Gastroesophageal sphincter (tissue), 4 donors: ENCODE measurements around the gene DNAAF5. TPM values are rescaled to one million over a fixed set of nuclear protein-coding genes. Genes with fewer than 3 reads are reported as not detected.

Experiments used
- ATAC-seq: fragments of 150-250 bp; one replicate; pipeline ENCODE4 v1.9.1; 2016; ENCODE audit warnings: mild to moderate bottlenecking, moderate library complexity
- H3K27ac ChIP-seq, 4 donors: fragments of 200-600 bp; sonication (generic) in 3 of 4; 1 replicate in 3 of 4; 2 replicates in 1 of 4; pipeline ENCODE4 v1.5.1; 2016 to 2019
- H3K27me3 ChIP-seq: fragments of 200-600 bp; sonication (generic); one replicate; pipeline ENCODE4 v1.5.1; 2019
- H3K36me3 ChIP-seq, 2 donors: fragments of 200-600 bp; sonication (generic); one replicate each; pipeline ENCODE4 v1.5.1; 2019; ENCODE audit warnings: control low read depth in 1 of 2
- H3K4me1 ChIP-seq, 3 donors: fragments of 200-600 bp; sonication (generic); 1 replicate in 2 of 3; 2 replicates in 1 of 3; pipeline ENCODE4 v1.5.1; 2016 to 2019; ENCODE audit warnings: control low read depth in 2 of 3
- H3K4me3 ChIP-seq, 2 donors: fragments of 200-600 bp; sonication (generic); one replicate each; pipeline ENCODE4 v1.5.1; 2019; ENCODE audit warnings: mild to moderate bottlenecking in 1 of 2, moderate library complexity in 1 of 2
- H3K9me3 ChIP-seq, 3 donors: fragments of 200-600 bp; sonication (generic); one replicate each; pipeline ENCODE4 v1.5.1; 2017 to 2019; ENCODE audit warnings: control low read depth in 2 of 3
- EP300 ChIP-seq: sonication (generic); formaldehyde crosslinking; IDR thresholded peaks from one replicate; pipeline ENCODE4 v1.6.1; 2017; ENCODE audit warnings: antibody characterized with exemption, mild to moderate bottlenecking
- POLR2A ChIP-seq, 2 donors: fragments of 450-650 bp; IDR thresholded peaks; one replicate each; pipeline ENCODE4 v1.6.1; 2017; ENCODE audit warnings: antibody characterized with exemption in 2 of 2, mild to moderate bottlenecking in 2 of 2, moderate library complexity in 1 of 2
- POLR2AphosphoS5 ChIP-seq: sonication (generic); formaldehyde crosslinking; IDR thresholded peaks from one replicate; pipeline ENCODE4 v1.6.1; 2017; ENCODE audit warnings: antibody characterized with exemption
- WGBS, 2 donors: methylation state at CpG; one replicate each; pipeline ENCODE4 v1.1.5; 2018; ENCODE audit warnings: low coverage in 1 of 2; 5-methylcytosine and 5-hydroxymethylcytosine counted together
- total RNA-seq, 4 donors: library from RNA; depleted of rRNA; stranded (reverse); fragments of >200 nt; gene quantifications; one replicate each; pipeline ENCODE4 v1.1.0, GENCODE V29; 2016
- TF ChIP-seq, protein P1 (sequence below), 4 experiments: fragments of 200-600 bp in 2 of 4; fragments of 450-650 bp in 2 of 4; sonication (generic) in 1 of 4; IDR thresholded peaks; one replicate each; pipeline ENCODE4 v1.5.1; 2017 to 2019; ENCODE audit warnings: antibody characterized with exemption in 4 of 4, mild to moderate bottlenecking in 2 of 4, moderate library complexity in 2 of 4

DNAAF5 gene
- total RNA-seq, 4 donors from 2014 or later, result 17.4 to 36.4 (median 21.7) TPM

- ATAC-seq, result peak; percentile 62
- Histone ChIP-seq H3K9me3 (peaks cover 0 to 6% (median 0%) of the 10 kb centered on the region in 3 donors), H3K4me1 (peaks cover 0 to 22% (median 0%) of the 10 kb centered on the region in 3 donors), H3K4me3 (no peak overlapping the region), H3K27me3 (no peaks in the 10 kb centered on the region), H3K36me3 (no peaks in the 10 kb centered on the region), H3K27ac (peak overlapping the region in 1 of 4 donors; percentile 47)
- TF ChIP-seq EP300 (no peak), POLR2AphosphoS5 (peak; percentile 34)
- 80 to 88% methylated on average over 4 to 9 of the region's 23 CpGs for WGBS, 2 donors
Observed at GRCh38 chr7:698515-699475, 27.7 kb upstream of the DNAAF5 start.

- WGBS, 2 donors, result 62 to 68% methylated on average over 9 to 12 of the region's 17 CpGs
- Histone ChIP-seq H3K27ac (peak overlapping the region in 2 of 4 donors; percentile 24 to 40), H3K9me3 (peaks cover 0 to 6% (median 0%) of the 10 kb centered on the region in 3 donors), H3K4me1 (peaks cover 0 to 22% (median 0%) of the 10 kb centered on the region in 3 donors), H3K36me3 (no peaks in the 10 kb centered on the region), H3K4me3 (no peak overlapping the region), H3K27me3 (no peaks in the 10 kb centered on the region)
- TF ChIP-seq POLR2AphosphoS5 (no peak), POLR2A (IDR thresholded peaks at IDR 0.05) (no peak), EP300 (no peak)
- TF ChIP-seq, protein P1, sequence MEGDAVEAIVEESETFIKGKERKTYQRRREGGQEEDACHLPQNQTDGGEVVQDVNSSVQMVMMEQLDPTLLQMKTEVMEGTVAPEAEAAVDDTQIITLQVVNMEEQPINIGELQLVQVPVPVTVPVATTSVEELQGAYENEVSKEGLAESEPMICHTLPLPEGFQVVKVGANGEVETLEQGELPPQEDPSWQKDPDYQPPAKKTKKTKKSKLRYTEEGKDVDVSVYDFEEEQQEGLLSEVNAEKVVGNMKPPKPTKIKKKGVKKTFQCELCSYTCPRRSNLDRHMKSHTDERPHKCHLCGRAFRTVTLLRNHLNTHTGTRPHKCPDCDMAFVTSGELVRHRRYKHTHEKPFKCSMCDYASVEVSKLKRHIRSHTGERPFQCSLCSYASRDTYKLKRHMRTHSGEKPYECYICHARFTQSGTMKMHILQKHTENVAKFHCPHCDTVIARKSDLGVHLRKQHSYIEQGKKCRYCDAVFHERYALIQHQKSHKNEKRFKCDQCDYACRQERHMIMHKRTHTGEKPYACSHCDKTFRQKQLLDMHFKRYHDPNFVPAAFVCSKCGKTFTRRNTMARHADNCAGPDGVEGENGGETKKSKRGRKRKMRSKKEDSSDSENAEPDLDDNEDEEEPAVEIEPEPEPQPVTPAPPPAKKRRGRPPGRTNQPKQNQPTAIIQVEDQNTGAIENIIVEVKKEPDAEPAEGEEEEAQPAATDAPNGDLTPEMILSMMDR (IDR thresholded peaks at IDR 0.05), result no peak
- ATAC-seq, result peak; percentile 54
Observed at GRCh38 chr7:699476-700170, 26.9 kb upstream of the DNAAF5 start.

GRCh38 chr7:701086-701671, 25.3 kb upstream of the DNAAF5 start:
- no peaks in the 10 kb centered on the region for H3K27me3 ChIP-seq
- no peaks in the 10 kb centered on the region for H3K36me3 ChIP-seq
- no peak for ATAC-seq
- WGBS, 2 donors, result 100% methylated on average over 1 to 2 of the region's 4 CpGs
- TF ChIP-seq EP300, result no peak
- no peak for TF ChIP-seq POLR2AphosphoS5
- no peak for TF ChIP-seq POLR2A (IDR thresholded peaks at IDR 0.05)
- TF ChIP-seq, protein P1 (IDR thresholded peaks at IDR 0.05), result no peak
- H3K4me1 ChIP-seq, result peaks cover 0 to 36% (median 0%) of the 10 kb centered on the region in 3 donors
- no peak overlapping the region for H3K4me3 ChIP-seq
- no peak overlapping the region for H3K27ac ChIP-seq
- peaks cover 0 to 6% (median 0%) of the 10 kb centered on the region in 3 donors for H3K9me3 ChIP-seq

DNA sequence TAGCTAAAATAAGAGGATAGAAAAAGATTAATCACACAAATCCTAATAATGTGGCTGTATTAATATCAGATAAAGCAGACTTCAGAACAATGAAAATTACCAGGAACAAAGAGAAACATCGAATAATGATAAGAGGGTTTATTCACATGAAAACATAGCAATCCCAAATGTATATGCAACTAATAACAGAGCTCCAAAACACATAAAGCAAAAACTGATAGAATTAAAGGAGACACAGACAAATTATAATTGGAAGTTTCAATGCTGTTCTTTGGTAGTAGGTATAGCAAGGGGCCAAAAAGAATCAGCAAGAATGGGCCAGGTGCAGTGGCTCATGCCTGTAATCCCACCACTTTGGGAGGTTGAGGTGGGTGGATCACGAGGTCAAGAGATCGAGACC, 23.4 kb upstream of the DNAAF5 start:
- Histone ChIP-seq H3K4me1 (peaks cover 0 to 29% (median 0%) of the 10 kb centered on the region in 3 donors), H3K9me3 (peaks cover 0 to 6% (median 0%) of the 10 kb centered on the region in 3 donors), H3K27me3 (no peaks in the 10 kb centered on the region), H3K4me3 (no peak overlapping the region), H3K27ac (no peak overlapping the region), H3K36me3 (no peaks in the 10 kb centered on the region)
- TF ChIP-seq POLR2AphosphoS5, result no peak
- TF ChIP-seq EP300, result no peak
- TF ChIP-seq, protein P1 (IDR thresholded peaks at IDR 0.05), result no peak
- TF ChIP-seq POLR2A (IDR thresholded peaks at IDR 0.05), result no peak
- 67 to 91% methylated on average over 1 to 2 of the region's 3 CpGs for WGBS, 2 donors
- no peak for ATAC-seq

GRCh38 chr7:706721-707120, 19.8 kb upstream of the DNAAF5 start:
- WGBS, 2 donors, result 83% methylated on average over 5 of the region's 7 CpGs; no CpG with 5 or more reads in 1 of the 2 donors
- Histone ChIP-seq H3K36me3 (no peaks in the 10 kb centered on the region), H3K27ac (no peak overlapping the region), H3K4me1 (peaks cover 0 to 25% (median 6%) of the 10 kb centered on the region in 3 donors), H3K9me3 (peaks cover 0 to 6% (median 0%) of the 10 kb centered on the region in 3 donors), H3K27me3 (no peaks in the 10 kb centered on the region), H3K4me3 (no peak overlapping the region)
- TF ChIP-seq POLR2A (IDR thresholded peaks at IDR 0.05) (no peak), POLR2AphosphoS5 (no peak), EP300 (no peak)
- TF ChIP-seq, protein P1 (IDR thresholded peaks at IDR 0.05), result no peak
- no peak for ATAC-seq
